Measurements from ENCODE around the gene CENPP. TPM values are rescaled to one million over a fixed set of nuclear protein-coding genes. Genes with fewer than 3 reads are reported as not detected.

The CENPP gene
- total RNA-seq, 1 donor from 2014 or later, result 5.4 TPM

GRCh38 chr9:92639124-92639523 is 313.4 kb downstream of the CENPP start:
- Histone ChIP-seq H3K36me3 (peaks cover 99% of the 10 kb centered on the region), H3K4me3 (no peak overlapping the region)
- DNase-seq, result no peak

GRCh38 chr9:92639791-92640271 is 314.1 kb downstream of the CENPP start:
- Histone ChIP-seq H3K36me3 (peaks cover 100% of the 10 kb centered on the region), H3K27ac (replicated peaks) (no peak overlapping the region), H3K27me3 (ENCODE audit: low read depth) (no peaks in the 10 kb centered on the region), H3K4me3 (no peak overlapping the region), H3K9me3 (replicated peaks) (no peaks in the 10 kb centered on the region), H3K4me1 (peaks cover 3% of the 10 kb centered on the region)
- intact Hi-C loops (cut with micrococcal nuclease), result loop anchor here (10.0 kb wide), 2 partner anchors 315 to 505 kb away; partner anchors contain the start of genes CENPP and NOL8
- DNase-seq, result no peak
- TF ChIP-seq CTCF (IDR thresholded peaks at IDR 0.05; ENCODE audit: borderline replicate concordance), result no peak

More at GRCh38 chr9:92639124-92639523, 313.4 kb downstream of the CENPP start:
- no peak overlapping the region for H3K27ac ChIP-seq (replicated peaks)
- no peaks in the 10 kb centered on the region for H3K27me3 ChIP-seq (ENCODE audit: low read depth)
- TF ChIP-seq CTCF (IDR thresholded peaks at IDR 0.05; ENCODE audit: borderline replicate concordance), result no peak
- no peaks in the 10 kb centered on the region for H3K9me3 ChIP-seq (replicated peaks)
- H3K4me1 ChIP-seq, result peaks cover 9% of the 10 kb centered on the region
- intact Hi-C loops (cut with micrococcal nuclease), result loop anchor here (10.0 kb wide), 2 partner anchors 314 to 504 kb away; partner anchors contain the start of genes CENPP and NOL8

- Histone ChIP-seq H3K9me3 (replicated peaks) (peaks cover 4% of the 10 kb centered on the region), H3K36me3 (peaks cover 100% of the 10 kb centered on the region), H3K27ac (replicated peaks) (no peak overlapping the region), H3K4me3 (no peak overlapping the region), H3K4me1 (no peaks in the 10 kb centered on the region), H3K27me3 (ENCODE audit: low read depth) (no peaks in the 10 kb centered on the region)
- no peak for TF ChIP-seq CTCF (IDR thresholded peaks at IDR 0.05; ENCODE audit: borderline replicate concordance)
- no peak for DNase-seq
- intact Hi-C loops (cut with micrococcal nuclease), result no loop called here
Measured at GRCh38 chr9:92640398-92641091, 314.8 kb downstream of the CENPP start.

- Histone ChIP-seq H3K4me3 (no peak overlapping the region), H3K27me3 (ENCODE audit: low read depth) (no peaks in the 10 kb centered on the region), H3K36me3 (peaks cover 100% of the 10 kb centered on the region), H3K27ac (replicated peaks) (no peak overlapping the region), H3K4me1 (no peaks in the 10 kb centered on the region), H3K9me3 (replicated peaks) (peaks cover 11% of the 10 kb centered on the region)
- intact Hi-C loops (cut with micrococcal nuclease), result no loop called here
- TF ChIP-seq CTCF (IDR thresholded peaks at IDR 0.05; ENCODE audit: borderline replicate concordance), result no peak
- no peak for DNase-seq
Measured at GRCh38 chr9:92641092-92641809, 315.5 kb downstream of the CENPP start.

GRCh38 chr9:92642041-92642451 is 316.3 kb downstream of the CENPP start:
- DNase-seq, result no peak
- no peak overlapping the region for H3K27ac ChIP-seq (replicated peaks)
- no peak overlapping the region for H3K4me3 ChIP-seq
- no peak for TF ChIP-seq CTCF (IDR thresholded peaks at IDR 0.05; ENCODE audit: borderline replicate concordance)
- H3K36me3 ChIP-seq, result peaks cover 100% of the 10 kb centered on the region
- intact Hi-C loops (cut with micrococcal nuclease), result no loop called here
- no peaks in the 10 kb centered on the region for H3K4me1 ChIP-seq
- H3K27me3 ChIP-seq (ENCODE audit: low read depth), result no peaks in the 10 kb centered on the region
- peaks cover 13% of the 10 kb centered on the region for H3K9me3 ChIP-seq (replicated peaks)

Measured in left ventricle myocardium inferior (tissue), 1 donor.